Endothelial cell of umbilical vein (primary cell): ENCODE results near the gene CDC5L. TPM values are rescaled to one million over a fixed set of nuclear protein-coding genes. Genes with fewer than 3 reads are reported as not detected.

Experiments
- BruUV-seq: library from RNA; stranded (reverse); fragments of 400-500 nt; replicated peaks from 2 replicates; lab custom pipeline; 2021; lab: Mats Ljungman, UMichigan
- CTCF ChIA-PET: fragments of 300-600, 350-600 bp; sonication (Branson Sonifier 250); formaldehyde crosslinking; loops from one replicate; lab custom pipeline; 2021; ENCODE audit warnings: antibody characterized with exemption, inconsistent platforms; lab: Charles Lee
- POLR2A ChIA-PET: fragments of 300-600, 350-600 bp; sonication (Branson Sonifier 250); formaldehyde crosslinking; loops from one replicate; lab custom pipeline; 2021; ENCODE audit warnings: antibody characterized with exemption, inconsistent platforms; lab: Charles Lee
- DNase-seq: peaks from one replicate; pipeline ENCODE4 v3.0.0-alpha.2; 2011; ENCODE audit warnings: low read depth, low spot score
- FAIRE-seq: peaks from 2 replicates; lab custom pipeline; 2011; peaks lifted over from hg19 to GRCh38; lab: Jason Lieb, UNC
- H2AFZ ChIP-seq: 2 replicates; pipeline ENCODE4 v1.6.0; 2012; ENCODE audit warnings: low read depth, low read length, control low read depth, inconsistent platforms
- H3K27ac ChIP-seq: 2 replicates; pipeline ENCODE4 v1.5.1; 2011; ENCODE audit warnings: low read depth, mild to moderate bottlenecking, control low read depth, low read length, moderate library complexity; ENCODE audit not compliant: insufficient read depth
- H3K27me3 ChIP-seq, 2 experiments: 2 replicates each; pipeline versions ENCODE4 v1.6.0 to v1.6.1; 2011; ENCODE audit warnings: low read length in 2 of 2, mixed read lengths in 1 of 2; ENCODE audit not compliant: control insufficient read depth in 2 of 2, insufficient read depth in 2 of 2
- H3K36me3 ChIP-seq, 2 experiments: 2 replicates in 1 of 2; 3 replicates in 1 of 2; pipeline ENCODE4 v1.5.1; 2011; ENCODE audit warnings: low read length in 2 of 2, mild to moderate bottlenecking in 1 of 2, moderate library complexity in 1 of 2; ENCODE audit not compliant: control insufficient read depth in 2 of 2, insufficient read depth in 2 of 2; ENCODE audit errors: extremely low read depth in 1 of 2
- H3K4me1 ChIP-seq: 3 replicates; pipeline ENCODE4 v1.5.1; 2011; ENCODE audit warnings: mild to moderate bottlenecking, low read length; ENCODE audit not compliant: control insufficient read depth, insufficient read depth; ENCODE audit errors: extremely low read depth
- H3K4me2 ChIP-seq: 2 replicates; pipeline ENCODE4 v1.6.1; 2011; ENCODE audit warnings: low read length, control low read depth, mixed read lengths; ENCODE audit not compliant: insufficient read depth
- H3K4me3 ChIP-seq, 3 experiments: fragments of 200-600 bp in 1 of 3; sonication (generic), shearing (Covaris generic) in 1 of 3; replicated peaks in 1 of 3; 2 replicates each; pipeline ENCODE4 v1.5.1; 2011 to 2016; ENCODE audit warnings: control low read depth in 3 of 3, low read length in 3 of 3, mild to moderate bottlenecking in 2 of 3, inconsistent platforms in 1 of 3, low read depth in 1 of 3, moderate library complexity in 1 of 3; ENCODE audit not compliant: insufficient read depth in 1 of 3
- H3K79me2 ChIP-seq: 2 replicates; pipeline ENCODE4 v1.6.0; 2012; ENCODE audit warnings: low read length, inconsistent platforms; ENCODE audit not compliant: control insufficient read depth, insufficient read depth
- H3K9ac ChIP-seq: replicated peaks from 2 replicates; pipeline ENCODE3; 2011; ENCODE audit warnings: low read length, control low read depth; ENCODE audit not compliant: insufficient read depth; ENCODE audit errors: extremely low read depth
- H3K9me1 ChIP-seq: replicated peaks from 3 replicates; pipeline ENCODE4 v1.6.0; 2011; ENCODE audit warnings: mild to moderate bottlenecking, low read length; ENCODE audit not compliant: control insufficient read depth, insufficient read depth; ENCODE audit errors: extremely low read depth
- H3K9me3 ChIP-seq: replicated peaks from 2 replicates; pipeline ENCODE4 v1.5.1; 2012; ENCODE audit warnings: low read length, inconsistent platforms; ENCODE audit not compliant: control insufficient read depth, insufficient read depth
- H4K20me1 ChIP-seq: replicated peaks from 2 replicates; pipeline ENCODE3; 2011; ENCODE audit warnings: mild to moderate bottlenecking, low read length; ENCODE audit not compliant: control insufficient read depth, insufficient read depth; ENCODE audit errors: extremely low read depth
- EZH2 ChIP-seq: IDR thresholded peaks from 2 replicates; pipeline ENCODE4 v1.6.1; 2012; ENCODE audit warnings: borderline replicate concordance, low read depth, mild to moderate bottlenecking, moderate library complexity, low read length, inconsistent platforms; ENCODE audit not compliant: severe bottlenecking
- FOS ChIP-seq: IDR thresholded peaks from 2 replicates; pipeline ENCODE4 v1.6.1; 2011; ENCODE audit warnings: mild to moderate bottlenecking, low read length, moderate library complexity, borderline replicate concordance; ENCODE audit not compliant: insufficient read depth
- GATA2 ChIP-seq: IDR thresholded peaks from 2 replicates; pipeline ENCODE4 v1.7.0; 2011; ENCODE audit warnings: low read depth, mild to moderate bottlenecking, moderate library complexity, mixed read lengths, low read length; ENCODE audit not compliant: insufficient read length, insufficient read depth
- JUN ChIP-seq: IDR thresholded peaks from 2 replicates; pipeline ENCODE4 v1.6.1; 2011; ENCODE audit warnings: borderline replicate concordance, low read depth; ENCODE audit not compliant: insufficient read length, insufficient read depth
- MYC ChIP-seq: IDR thresholded peaks from one replicate; pipeline ENCODE4 v1.6.1; 2011; ENCODE audit warnings: mild to moderate bottlenecking, low read depth, low read length
- POLR2A ChIP-seq: IDR thresholded peaks from 2 replicates; pipeline ENCODE4 v1.6.1; 2012; ENCODE audit warnings: low read depth, mild to moderate bottlenecking, control low read depth, low read length
- dilution Hi-C: fragments of 300-500 bp; cut with MboI; formaldehyde crosslinking; loops from one replicate; pipeline ENCODE4 v1.15.0; 2019; ENCODE audit warnings: low sequenced_read_pairs; ENCODE audit not compliant: extremely low pct_ligation_motif_present
- intact Hi-C: fragments of 100-400 bp; cut with micrococcal nuclease; formaldehyde crosslinking; loops from one replicate; pipeline ENCODE4 v1.10.0; 2022
- polyA plus RNA-seq, 4 experiments: library from polyadenylated mRNA; depleted of rRNA in 3 of 4; stranded (reverse) in 3 of 4; unstranded in 1 of 4; fragments of >200 nt; gene quantifications; 2 replicates each; pipeline versions ENCODE4 v1.2.1 to v1.2.3, GENCODE V29; 2011 to 2012; ENCODE audit warnings: missing spikeins in 1 of 4
- total RNA-seq: library from RNA; stranded (reverse); gene quantifications from 2 replicates; pipeline ENCODE4 v1.2.3, GENCODE V29; 2021
- TF ChIP-seq, protein P1 (sequence below): IDR thresholded peaks from 2 replicates; pipeline ENCODE4 v1.6.1; 2011; ENCODE audit not compliant: insufficient read depth, insufficient read length
- TF ChIP-seq, protein P2 (sequence below), 2 donors: IDR thresholded peaks; 1 replicate in 1 of 2; 2 replicates in 1 of 2; pipeline ENCODE4 v1.5.1; 2011; ENCODE audit warnings: low read length in 2 of 2, mild to moderate bottlenecking in 2 of 2, moderate library complexity in 2 of 2, control low read depth in 1 of 2, inconsistent platforms in 1 of 2, low read depth in 1 of 2; ENCODE audit not compliant: insufficient read depth in 1 of 2; ENCODE audit errors: extremely low read depth in 1 of 2

Gene CDC5L
- total and polyA plus RNA-seq, 2 donors (not counting 3 experiments of a cell fraction or from before 2014, with no cell fraction given), result 6.9 to 24.6 TPM

DNA sequence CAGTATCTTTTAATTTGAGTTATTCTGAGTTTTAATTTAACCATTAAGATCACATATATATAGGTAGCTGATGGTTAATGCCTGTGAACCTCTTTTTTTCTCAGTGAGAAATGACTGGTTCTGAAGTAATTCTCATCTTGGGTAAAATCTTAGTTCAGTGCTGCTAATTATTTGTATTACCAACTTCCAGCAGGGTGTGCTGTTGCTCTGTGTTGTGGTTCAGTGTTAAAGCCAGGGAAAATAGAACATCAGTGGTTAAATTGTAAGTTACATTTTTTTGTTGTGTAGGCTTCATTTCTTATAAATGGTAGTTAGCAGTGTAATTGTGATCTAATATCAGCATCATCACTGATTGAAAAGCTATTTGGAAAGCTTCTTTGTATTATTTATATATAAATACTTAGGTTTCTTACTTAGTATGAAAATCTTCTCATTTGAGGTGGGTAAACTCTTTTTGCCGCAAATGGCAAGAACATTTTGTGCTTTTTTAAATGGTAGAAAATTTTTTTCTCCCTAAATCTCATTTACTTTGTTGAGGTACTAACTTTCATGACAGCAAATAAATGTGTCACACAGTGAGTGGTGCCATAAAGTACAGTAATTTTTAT is 43.7 kb downstream of the CDC5L start:
- Histone ChIP-seq H3K36me3 (peaks cover 3 to 6% of the 10 kb centered on the region in 2 experiments), H2AFZ (no peak overlapping the region), H3K27me3 (no peaks in the 10 kb centered on the region), H4K20me1 (no peaks in the 10 kb centered on the region), H3K4me3 (no peak overlapping the region), H3K4me2 (no peak overlapping the region), H3K4me1 (no peaks in the 10 kb centered on the region), H3K9ac (no peak overlapping the region), H3K27ac (no peak overlapping the region), H3K79me2 (peaks cover 4% of the 10 kb centered on the region), H3K9me1 (no peaks in the 10 kb centered on the region), H3K9me3 (no peaks in the 10 kb centered on the region)
- DNase-seq, result peak; percentile 73
- FAIRE-seq, result peak; percentile 67
- no TSS peak for BruUV-seq
- TF ChIP-seq POLR2A (no peak), MYC (no peak), GATA2 (no peak), EZH2 (no peak), JUN (no peak), FOS (no peak)
- TF ChIP-seq, protein P1, sequence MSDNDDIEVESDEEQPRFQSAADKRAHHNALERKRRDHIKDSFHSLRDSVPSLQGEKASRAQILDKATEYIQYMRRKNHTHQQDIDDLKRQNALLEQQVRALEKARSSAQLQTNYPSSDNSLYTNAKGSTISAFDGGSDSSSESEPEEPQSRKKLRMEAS, result no peak
- TF ChIP-seq, protein P2, sequence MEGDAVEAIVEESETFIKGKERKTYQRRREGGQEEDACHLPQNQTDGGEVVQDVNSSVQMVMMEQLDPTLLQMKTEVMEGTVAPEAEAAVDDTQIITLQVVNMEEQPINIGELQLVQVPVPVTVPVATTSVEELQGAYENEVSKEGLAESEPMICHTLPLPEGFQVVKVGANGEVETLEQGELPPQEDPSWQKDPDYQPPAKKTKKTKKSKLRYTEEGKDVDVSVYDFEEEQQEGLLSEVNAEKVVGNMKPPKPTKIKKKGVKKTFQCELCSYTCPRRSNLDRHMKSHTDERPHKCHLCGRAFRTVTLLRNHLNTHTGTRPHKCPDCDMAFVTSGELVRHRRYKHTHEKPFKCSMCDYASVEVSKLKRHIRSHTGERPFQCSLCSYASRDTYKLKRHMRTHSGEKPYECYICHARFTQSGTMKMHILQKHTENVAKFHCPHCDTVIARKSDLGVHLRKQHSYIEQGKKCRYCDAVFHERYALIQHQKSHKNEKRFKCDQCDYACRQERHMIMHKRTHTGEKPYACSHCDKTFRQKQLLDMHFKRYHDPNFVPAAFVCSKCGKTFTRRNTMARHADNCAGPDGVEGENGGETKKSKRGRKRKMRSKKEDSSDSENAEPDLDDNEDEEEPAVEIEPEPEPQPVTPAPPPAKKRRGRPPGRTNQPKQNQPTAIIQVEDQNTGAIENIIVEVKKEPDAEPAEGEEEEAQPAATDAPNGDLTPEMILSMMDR (IDR thresholded peaks at IDR 0.05; ENCODE audit: extremely low read depth in 1 of 2, insufficient read depth in 1 of 2, low read depth in 1 of 2, low read length in 2 of 2), result peak; percentile 41 to 50
- POLR2A ChIA-PET, result no interaction called here
- CTCF ChIA-PET, result interaction anchor here (0.6 to 8.6 kb wide), 4 partner anchors 24 to 44 kb away, joined by 3 to 110 read pairs (median 9); no protein-coding TSS in a partner anchor
- dilution Hi-C loops (no loop called here), intact Hi-C loops (loop anchor here (1.0 kb wide), 1 partner anchor 25 kb away; no protein-coding TSS in a partner anchor)
